Measurements from ENCODE around the gene INHBB. TPM values are rescaled to one million over a fixed set of nuclear protein-coding genes. Genes with fewer than 3 reads are reported as not detected.

INHBB gene
- total and polyA plus RNA-seq, 4 experiments from 2014 or later = not detected

DNA sequence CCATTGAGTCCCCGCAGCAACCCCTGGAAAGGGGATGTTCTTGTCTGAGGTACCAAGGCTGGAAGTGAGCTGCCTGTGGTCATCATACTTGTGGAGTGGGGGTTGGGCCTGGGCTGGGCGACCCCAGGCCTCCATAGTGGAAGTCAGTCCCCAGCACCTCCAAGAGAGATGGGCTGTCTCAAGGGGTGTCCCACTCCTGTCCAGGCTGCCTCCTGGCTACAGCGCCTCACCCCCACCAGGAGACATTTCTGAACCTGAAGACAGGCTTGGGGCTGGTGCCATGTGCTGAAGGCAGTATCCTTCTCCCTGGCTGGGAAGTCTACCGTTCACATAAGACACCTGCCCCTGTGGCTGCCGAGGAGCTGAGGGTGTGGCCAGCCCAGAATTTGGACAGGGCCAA lies 28.9 kb downstream of the INHBB start:
- Mint-ChIP-seq H3K4me1 (no peaks in the 10 kb centered on the region), H3K36me3 (no peaks in the 10 kb centered on the region), H3K4me3 (no peak overlapping the region), H3K27me3 (peaks cover 5 to 14% of the 10 kb centered on the region in 2 donors), H3K27ac (no peak overlapping the region), H3K9me3 (no peaks in the 10 kb centered on the region)
- Histone ChIP-seq H3K27me3 (ENCODE audit: insufficient read depth, low read length) (no peaks in the 10 kb centered on the region), H3K9me3 (ENCODE audit: control insufficient read depth in 1 of 2, low read length in 2 of 2) (no peaks in the 10 kb centered on the region), H3K4me1 (ENCODE audit: insufficient read depth, low read length) (no peaks in the 10 kb centered on the region), H3K4me3 (ENCODE audit: low read length in 2 of 2) (no peak overlapping the region), H3K27ac (ENCODE audit: low read depth, low read length) (no peak overlapping the region), H3K36me3 (ENCODE audit: insufficient read depth, low read length) (no peaks in the 10 kb centered on the region)
- intact Hi-C loops (cut with micrococcal nuclease) = no loop called here
- ChIA-PET POLR2A (ENCODE audit: partially characterized antibody) (no interaction called here), CTCF (ENCODE audit: partially characterized antibody) (no interaction called here)
- DNase-seq = peak in 1 of 5 donors; percentile 14

DNA sequence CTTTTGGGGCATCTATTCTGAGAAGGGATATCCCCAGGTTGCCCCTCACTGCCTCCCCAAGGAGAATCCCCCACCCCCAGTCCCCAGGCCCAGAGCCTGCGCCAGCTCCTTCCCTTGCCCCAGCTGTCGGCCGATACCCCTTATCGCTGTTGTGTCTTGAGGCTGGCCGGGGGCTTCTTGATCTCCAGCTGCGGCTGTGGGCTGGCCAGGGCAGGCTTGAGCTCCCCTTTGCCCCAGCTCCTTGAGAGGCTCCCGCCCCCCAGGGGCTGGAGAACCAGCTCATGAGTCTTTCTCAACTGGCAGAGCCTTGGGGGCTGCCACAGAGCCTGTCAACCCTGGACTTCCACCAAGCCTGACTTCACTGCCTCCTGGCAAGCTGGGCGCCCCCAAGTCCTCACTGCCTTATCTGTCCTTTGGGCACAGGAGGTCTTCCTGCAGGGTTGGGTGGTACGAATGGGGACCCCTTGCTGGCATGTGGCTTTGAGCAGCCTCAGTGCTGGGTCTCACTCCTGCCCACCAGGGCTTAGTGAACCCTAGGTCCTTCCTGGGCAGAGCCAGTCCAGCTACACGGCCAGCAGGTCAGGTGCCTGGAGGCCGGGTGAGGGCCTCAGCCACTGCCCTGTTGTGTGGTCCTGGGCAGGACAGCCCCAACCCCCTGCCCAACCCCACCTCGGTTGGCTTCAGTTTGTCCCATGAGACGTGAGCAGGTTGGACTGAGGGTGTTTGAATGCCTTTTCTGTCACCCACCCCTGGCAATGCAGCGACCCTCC lies 29.5 kb downstream of the INHBB start:
- H3K27me3 ChIP-seq (ENCODE audit: insufficient read depth, low read length) = no peaks in the 10 kb centered on the region
- Mint-ChIP-seq H3K27me3 (peaks cover 5 to 14% of the 10 kb centered on the region in 2 donors), H3K9me3 (no peaks in the 10 kb centered on the region), H3K4me3 (no peak overlapping the region), H3K4me1 (no peaks in the 10 kb centered on the region), H3K36me3 (no peaks in the 10 kb centered on the region), H3K27ac (no peak overlapping the region)
- H3K4me3 ChIP-seq (ENCODE audit: low read length in 2 of 2) = no peak overlapping the region
- intact Hi-C loops (cut with micrococcal nuclease) = no loop called here
- ChIA-PET CTCF (ENCODE audit: partially characterized antibody) (no interaction called here), POLR2A (ENCODE audit: partially characterized antibody) (no interaction called here)
- DNase-seq = peak in 1 of 5 donors; percentile 5
- no peaks in the 10 kb centered on the region for H3K9me3 ChIP-seq (ENCODE audit: control insufficient read depth in 1 of 2, low read length in 2 of 2)
- no peak overlapping the region for H3K27ac ChIP-seq (ENCODE audit: low read depth, low read length)
- H3K4me1 ChIP-seq (ENCODE audit: insufficient read depth, low read length) = no peaks in the 10 kb centered on the region
- H3K36me3 ChIP-seq (ENCODE audit: insufficient read depth, low read length) = no peaks in the 10 kb centered on the region

DNA sequence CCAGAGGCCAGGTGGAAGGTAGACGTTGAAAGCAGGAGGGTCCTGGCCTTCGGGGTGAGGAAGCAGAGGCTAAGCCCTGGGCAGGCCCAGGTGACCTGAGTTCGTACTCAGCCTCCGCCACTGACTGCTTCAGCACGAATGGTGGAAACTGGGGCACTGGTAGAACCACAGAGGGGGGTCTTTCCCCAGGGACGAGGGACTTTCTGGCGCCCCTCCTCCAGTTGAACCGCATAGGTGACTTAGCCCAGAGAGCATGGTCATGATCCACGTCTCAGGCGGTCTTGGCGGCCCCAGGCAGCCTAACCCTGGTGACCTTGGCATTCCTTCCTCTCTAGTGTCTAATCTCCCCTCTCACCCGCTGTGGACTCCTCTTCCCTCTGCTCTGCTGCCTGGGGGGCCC lies 30.2 kb downstream of the INHBB start:
- Histone ChIP-seq H3K36me3 (ENCODE audit: insufficient read depth, low read length) (no peaks in the 10 kb centered on the region), H3K27ac (ENCODE audit: low read depth, low read length) (no peak overlapping the region), H3K9me3 (ENCODE audit: control insufficient read depth in 1 of 2, low read length in 2 of 2) (no peaks in the 10 kb centered on the region), H3K4me1 (ENCODE audit: insufficient read depth, low read length) (no peaks in the 10 kb centered on the region), H3K27me3 (ENCODE audit: insufficient read depth, low read length) (no peaks in the 10 kb centered on the region), H3K4me3 (ENCODE audit: low read length in 2 of 2) (no peak overlapping the region)
- ChIA-PET POLR2A (ENCODE audit: partially characterized antibody) (no interaction called here), CTCF (ENCODE audit: partially characterized antibody) (no interaction called here)
- peak in 1 of 5 donors; percentile 19 for DNase-seq
- no peak overlapping the region for H3K4me3 Mint-ChIP-seq
- H3K27me3 Mint-ChIP-seq = peaks cover 5 to 13% of the 10 kb centered on the region in 2 donors
- intact Hi-C loops (cut with micrococcal nuclease) = no loop called here
- no peak overlapping the region for H3K27ac Mint-ChIP-seq
- no peaks in the 10 kb centered on the region for H3K4me1 Mint-ChIP-seq
- no peaks in the 10 kb centered on the region for H3K9me3 Mint-ChIP-seq
- no peaks in the 10 kb centered on the region for H3K36me3 Mint-ChIP-seq

DNA sequence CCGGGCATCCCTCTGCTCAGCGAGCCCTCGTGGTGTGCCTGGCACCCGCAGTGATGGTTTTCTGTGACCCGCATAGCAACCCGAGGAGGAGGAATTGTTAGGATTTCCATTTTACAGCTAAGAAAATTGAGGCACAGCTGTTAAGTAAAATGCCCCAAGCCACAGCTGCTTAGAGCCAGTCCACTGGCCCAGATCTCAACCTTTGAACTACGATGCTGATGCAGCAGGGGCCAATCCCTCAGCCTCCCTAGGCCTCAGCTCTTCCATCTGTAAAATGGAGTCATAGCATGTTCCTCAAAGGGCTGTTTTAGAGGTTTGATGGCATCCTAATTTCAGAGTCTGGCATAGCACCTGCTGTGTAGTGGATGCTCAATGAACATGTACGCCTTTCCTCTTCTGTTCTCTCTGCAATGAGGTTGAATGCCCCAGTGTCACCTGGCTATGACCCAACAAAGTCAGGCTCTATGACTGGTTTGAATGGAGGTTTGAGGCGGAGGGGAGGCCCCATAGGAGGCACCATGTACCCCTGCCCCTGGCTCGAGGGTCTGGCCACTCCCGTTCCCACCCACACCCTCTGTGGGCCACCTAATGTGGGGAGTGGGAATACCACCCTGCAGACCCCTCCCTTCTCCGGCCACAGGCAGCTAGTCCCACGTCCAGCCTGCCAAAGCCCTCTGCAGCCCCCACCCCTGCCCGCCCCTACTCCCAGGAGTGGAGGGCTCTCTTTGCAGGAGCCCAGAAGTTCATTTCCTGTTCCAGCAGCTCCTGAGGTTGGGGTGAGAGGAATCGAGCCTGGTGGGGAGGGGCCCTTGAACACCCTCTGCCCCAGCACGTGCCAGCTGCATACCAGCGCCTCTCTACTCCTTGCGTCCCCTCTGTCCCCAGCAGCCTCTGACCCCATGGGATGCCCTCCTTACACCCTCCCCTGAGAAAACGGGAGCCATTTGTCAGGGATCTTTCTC lies 31.0 kb downstream of the INHBB start:
- no peaks in the 10 kb centered on the region for H3K4me1 Mint-ChIP-seq
- DNase-seq = peak in 1 of 5 donors; percentile 20
- ChIA-PET POLR2A (ENCODE audit: partially characterized antibody) (no interaction called here), CTCF (ENCODE audit: partially characterized antibody) (no interaction called here)
- H3K4me3 ChIP-seq (ENCODE audit: low read length in 2 of 2) = no peak overlapping the region
- H3K9me3 ChIP-seq (ENCODE audit: control insufficient read depth in 1 of 2, low read length in 2 of 2) = no peaks in the 10 kb centered on the region
- H3K4me1 ChIP-seq (ENCODE audit: insufficient read depth, low read length) = no peaks in the 10 kb centered on the region
- H3K9me3 Mint-ChIP-seq = no peaks in the 10 kb centered on the region
- no peaks in the 10 kb centered on the region for H3K27me3 ChIP-seq (ENCODE audit: insufficient read depth, low read length)
- no peaks in the 10 kb centered on the region for H3K36me3 Mint-ChIP-seq
- peaks cover 5 to 13% of the 10 kb centered on the region in 2 donors for H3K27me3 Mint-ChIP-seq
- H3K27ac Mint-ChIP-seq = no peak overlapping the region
- H3K4me3 Mint-ChIP-seq = no peak overlapping the region
- no peak overlapping the region for H3K27ac ChIP-seq (ENCODE audit: low read depth, low read length)
- intact Hi-C loops (cut with micrococcal nuclease) = no loop called here
- no peaks in the 10 kb centered on the region for H3K36me3 ChIP-seq (ENCODE audit: insufficient read depth, low read length)

DNA sequence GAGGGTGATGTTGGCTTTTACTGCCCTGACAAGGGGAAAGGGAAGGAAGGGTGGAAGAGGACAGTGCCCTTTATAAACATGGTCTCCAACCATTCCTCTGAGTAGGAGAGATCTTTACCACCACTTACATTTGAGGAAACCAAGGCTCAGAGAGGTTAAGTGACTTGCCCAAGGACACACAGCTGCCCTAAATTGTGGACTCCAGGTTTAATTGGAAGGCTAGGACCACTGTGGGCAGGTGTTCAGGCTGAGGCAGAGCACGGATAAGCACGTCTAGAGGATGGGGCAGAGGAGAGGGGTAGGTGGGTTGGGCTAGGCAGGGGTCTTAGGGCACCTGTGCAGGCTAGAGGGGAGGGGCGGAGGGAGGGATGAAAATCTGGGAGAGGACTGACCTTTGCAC lies 32.7 kb downstream of the INHBB start:
- POLR2A ChIA-PET (ENCODE audit: partially characterized antibody) = no interaction called here
- Mint-ChIP-seq H3K4me1 (no peaks in the 10 kb centered on the region), H3K36me3 (no peaks in the 10 kb centered on the region), H3K27me3 (peaks cover 5 to 13% of the 10 kb centered on the region in 2 donors), H3K4me3 (no peak overlapping the region), H3K27ac (no peak overlapping the region), H3K9me3 (no peaks in the 10 kb centered on the region)
- DNase-seq = no peak
- intact Hi-C loops (cut with micrococcal nuclease) = no loop called here
- no peaks in the 10 kb centered on the region for H3K4me1 ChIP-seq (ENCODE audit: insufficient read depth, low read length)
- no peaks in the 10 kb centered on the region for H3K9me3 ChIP-seq (ENCODE audit: control insufficient read depth in 1 of 2, low read length in 2 of 2)
- no peaks in the 10 kb centered on the region for H3K36me3 ChIP-seq (ENCODE audit: insufficient read depth, low read length)
- CTCF ChIA-PET (ENCODE audit: partially characterized antibody) = no interaction called here
- H3K4me3 ChIP-seq (ENCODE audit: low read length in 2 of 2) = no peak overlapping the region
- H3K27me3 ChIP-seq (ENCODE audit: insufficient read depth, low read length) = no peaks in the 10 kb centered on the region
- no peak overlapping the region for H3K27ac ChIP-seq (ENCODE audit: low read depth, low read length)

DNA sequence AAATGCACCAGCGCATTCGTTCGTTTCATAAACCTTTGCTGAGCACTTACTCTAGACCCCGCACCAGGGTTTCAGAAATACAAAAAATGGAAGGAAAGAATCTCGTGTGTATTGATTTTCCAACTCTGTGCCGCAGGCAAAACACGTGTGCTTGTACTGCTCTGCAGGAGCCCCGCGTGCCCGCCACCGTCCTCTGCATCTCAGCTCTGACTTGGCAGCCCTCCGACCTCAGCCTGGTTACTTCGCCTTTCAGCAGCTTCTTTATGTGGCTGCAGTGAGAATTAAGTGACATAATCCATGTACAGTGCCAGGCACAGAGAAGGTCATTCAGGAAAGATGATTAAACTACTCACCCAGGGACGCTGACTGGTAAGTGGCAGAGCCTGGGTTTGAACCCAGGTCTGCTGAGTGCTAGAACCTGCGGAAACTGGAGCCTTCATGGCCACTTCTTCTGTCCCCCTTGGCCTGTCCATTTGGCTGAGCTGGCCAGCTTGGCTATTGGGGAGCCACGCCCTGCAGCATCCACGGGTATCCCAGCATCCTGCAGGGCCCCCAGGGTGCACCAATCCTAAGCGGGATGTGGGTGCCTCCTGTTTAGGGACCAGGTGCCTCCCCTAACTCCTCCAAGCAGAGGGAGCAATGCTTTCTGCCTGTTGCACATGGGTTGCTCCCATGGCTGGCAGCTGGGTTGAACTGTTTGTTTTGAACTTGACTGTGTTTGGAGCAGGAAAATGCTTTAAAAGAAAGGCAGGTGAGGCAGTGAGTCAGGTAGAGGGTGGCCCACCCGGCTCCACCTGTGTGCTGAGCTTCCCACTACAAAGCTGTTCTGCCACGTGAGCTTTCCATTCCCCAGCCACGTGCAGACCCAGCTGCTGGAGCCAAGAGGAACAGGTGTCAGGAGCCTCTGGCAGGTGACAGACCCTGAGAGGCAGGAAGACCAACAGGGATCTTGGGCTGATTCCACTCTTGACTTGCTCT lies 34.3 kb downstream of the INHBB start:
- Mint-ChIP-seq H3K4me3 (no peak overlapping the region), H3K4me1 (no peaks in the 10 kb centered on the region), H3K36me3 (no peaks in the 10 kb centered on the region), H3K27me3 (peaks cover 5 to 12% of the 10 kb centered on the region in 2 donors), H3K27ac (no peak overlapping the region), H3K9me3 (no peaks in the 10 kb centered on the region)
- H3K4me3 ChIP-seq (ENCODE audit: low read length in 2 of 2) = no peak overlapping the region
- POLR2A ChIA-PET (ENCODE audit: partially characterized antibody) = no interaction called here
- DNase-seq = no peak
- no peaks in the 10 kb centered on the region for H3K36me3 ChIP-seq (ENCODE audit: insufficient read depth, low read length)
- H3K4me1 ChIP-seq (ENCODE audit: insufficient read depth, low read length) = no peaks in the 10 kb centered on the region
- CTCF ChIA-PET (ENCODE audit: partially characterized antibody) = no interaction called here
- no peaks in the 10 kb centered on the region for H3K27me3 ChIP-seq (ENCODE audit: insufficient read depth, low read length)
- H3K9me3 ChIP-seq (ENCODE audit: control insufficient read depth in 1 of 2, low read length in 2 of 2) = no peaks in the 10 kb centered on the region
- intact Hi-C loops (cut with micrococcal nuclease) = no loop called here
- H3K27ac ChIP-seq (ENCODE audit: low read depth, low read length) = no peak overlapping the region

DNA sequence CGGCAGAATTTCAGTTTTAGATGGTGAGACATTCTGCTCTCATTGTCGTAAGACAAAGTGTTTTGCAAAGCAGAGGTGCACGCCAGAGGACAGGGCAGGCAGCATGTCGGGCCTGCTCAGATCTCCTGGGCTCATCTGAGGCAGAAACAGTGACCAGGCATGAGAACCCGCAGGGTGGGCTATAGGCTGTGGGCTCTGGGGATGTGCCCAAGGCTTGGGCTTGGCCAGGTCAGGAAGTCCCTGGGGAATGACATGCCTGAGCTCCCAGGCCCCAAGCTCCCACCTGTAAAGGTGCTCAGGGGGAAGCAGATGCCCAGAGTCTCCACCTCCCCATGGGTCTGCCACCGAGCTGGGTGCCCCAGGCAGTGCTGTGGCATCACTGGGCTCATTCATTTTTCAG lies 35.3 kb downstream of the INHBB start:
- Mint-ChIP-seq H3K36me3 (no peaks in the 10 kb centered on the region), H3K27me3 (peaks cover 5 to 13% of the 10 kb centered on the region in 2 donors), H3K4me1 (no peaks in the 10 kb centered on the region), H3K27ac (no peak overlapping the region), H3K9me3 (no peaks in the 10 kb centered on the region), H3K4me3 (no peak overlapping the region)
- ChIA-PET POLR2A (ENCODE audit: partially characterized antibody) (no interaction called here), CTCF (ENCODE audit: partially characterized antibody) (no interaction called here)
- H3K9me3 ChIP-seq (ENCODE audit: control insufficient read depth in 1 of 2, low read length in 2 of 2) = no peaks in the 10 kb centered on the region
- H3K4me3 ChIP-seq (ENCODE audit: low read length in 2 of 2) = no peak overlapping the region
- DNase-seq = no peak
- H3K27ac ChIP-seq (ENCODE audit: low read depth, low read length) = no peak overlapping the region
- intact Hi-C loops (cut with micrococcal nuclease) = no loop called here
- no peaks in the 10 kb centered on the region for H3K4me1 ChIP-seq (ENCODE audit: insufficient read depth, low read length)
- H3K36me3 ChIP-seq (ENCODE audit: insufficient read depth, low read length) = no peaks in the 10 kb centered on the region
- H3K27me3 ChIP-seq (ENCODE audit: insufficient read depth, low read length) = no peaks in the 10 kb centered on the region

All from CD4-positive, alpha-beta memory T cell (primary cell).